ENCODE data around the gene PECR. TPM values are rescaled to one million over a fixed set of nuclear protein-coding genes. Genes with fewer than 3 reads are reported as not detected.

PECR gene
- total RNA-seq, 3 donors from 2014 or later = 19.6 to 31.8 (median 28.8) TPM

GRCh38 chr2:216103213-216103612, 21.6 kb upstream of the PECR start:
- Histone ChIP-seq H3K4me1 (ENCODE audit: low read depth) (no peaks in the 10 kb centered on the region), H3K9me3 (no peaks in the 10 kb centered on the region), H3K36me3 (ENCODE audit: low read depth) (no peaks in the 10 kb centered on the region), H3K4me3 (no peak overlapping the region)
- intact Hi-C loops (cut with DNase I, micrococcal nuclease) = no loop called here
- ATAC-seq (no peak), DNase-seq (no peak)
- TF ChIP-seq CTCF (IDR thresholded peaks at IDR 0.05) = no peak

- Histone ChIP-seq H3K4me3 (no peak overlapping the region), H3K9me3 (no peaks in the 10 kb centered on the region), H3K36me3 (ENCODE audit: low read depth) (no peaks in the 10 kb centered on the region), H3K4me1 (ENCODE audit: low read depth) (no peaks in the 10 kb centered on the region)
- no peak for TF ChIP-seq CTCF (IDR thresholded peaks at IDR 0.05)
- ATAC-seq = no peak
- no peak for DNase-seq
- intact Hi-C loops (cut with DNase I, micrococcal nuclease) = no loop called here
Observed at GRCh38 chr2:216101109-216101508, 19.5 kb upstream of the PECR start.

GRCh38 chr2:216098421-216099334, 17.1 kb upstream of the PECR start:
- intact Hi-C loops (cut with DNase I, micrococcal nuclease) = no loop called here
- no peaks in the 10 kb centered on the region for H3K4me1 ChIP-seq (ENCODE audit: low read depth)
- H3K36me3 ChIP-seq (ENCODE audit: low read depth) = no peaks in the 10 kb centered on the region
- no peak for TF ChIP-seq CTCF (IDR thresholded peaks at IDR 0.05)
- DNase-seq (no peak), ATAC-seq (no peak)
- no peak overlapping the region for H3K4me3 ChIP-seq
- H3K9me3 ChIP-seq = no peaks in the 10 kb centered on the region

- no peak for DNase-seq
- no peaks in the 10 kb centered on the region for H3K36me3 ChIP-seq (ENCODE audit: low read depth)
- TF ChIP-seq CTCF (IDR thresholded peaks at IDR 0.05) = no peak
- no peak overlapping the region for H3K4me3 ChIP-seq
- intact Hi-C loops (cut with DNase I, micrococcal nuclease) = no loop called here
- no peak for ATAC-seq
- H3K4me1 ChIP-seq (ENCODE audit: low read depth) = no peaks in the 10 kb centered on the region
- no peaks in the 10 kb centered on the region for H3K9me3 ChIP-seq
Observed at GRCh38 chr2:216094701-216095100, 13.1 kb upstream of the PECR start.

GRCh38 chr2:216092646-216093045, 11.0 kb upstream of the PECR start:
- intact Hi-C loops (cut with DNase I, micrococcal nuclease) = no loop called here
- Histone ChIP-seq H3K4me1 (ENCODE audit: low read depth) (no peaks in the 10 kb centered on the region), H3K4me3 (no peak overlapping the region), H3K9me3 (no peaks in the 10 kb centered on the region), H3K36me3 (ENCODE audit: low read depth) (no peaks in the 10 kb centered on the region)
- no peak for TF ChIP-seq CTCF (IDR thresholded peaks at IDR 0.05)
- DNase-seq = no peak
- no peak for ATAC-seq

All from mucosa of descending colon (tissue), 3 donors.